SK-N-SH (cell line): ENCODE measurements around the gene UNKL. TPM values are rescaled to one million over a fixed set of nuclear protein-coding genes. Genes with fewer than 3 reads are reported as not detected.

Source experiments
- CTCF ChIA-PET: fragments of 300-600, 350-600 bp; formaldehyde crosslinking; extraction: SDS; loops from one replicate; lab custom pipeline; 2021; lab: Yijun Ruan, JAX
- POLR2A ChIA-PET: fragments of 350-600 bp; sonication (Branson Sonifier 250); formaldehyde crosslinking; extraction: SDS; loops from one replicate; lab custom pipeline; 2020; ENCODE audit warnings: antibody characterized with exemption, inconsistent platforms; lab: Yijun Ruan, JAX
- DNase-seq: peaks from one replicate; pipeline ENCODE4 v3.0.0; 2012
- H2AFZ ChIP-seq: fragments of 200-600 bp; sonication (generic); 2 replicates; pipeline ENCODE4 v1.8.1; 2016; ENCODE audit warnings: antibody characterized with exemption, mild to moderate bottlenecking, low read depth
- H3F3A ChIP-seq: fragments of 200-600 bp; sonication (generic); replicated peaks from 2 replicates; pipeline ENCODE3; 2016; ENCODE audit warnings: antibody characterized with exemption, mild to moderate bottlenecking; ENCODE audit not compliant: insufficient read depth
- H3K27ac ChIP-seq, 2 experiments: fragments of 200-500 bp in 1 of 2; fragments of 200-600 bp in 1 of 2; sonication (Bioruptor generic) in 1 of 2; sonication (generic), shearing (Covaris generic) in 1 of 2; 2 replicates each; pipeline versions ENCODE4 v1.5.1 to v1.6.1; 2014 to 2016; ENCODE audit warnings: low read depth in 2 of 2, inconsistent platforms in 1 of 2, low read length in 1 of 2, mild to moderate bottlenecking in 1 of 2, mixed read lengths in 1 of 2
- H3K27me3 ChIP-seq: fragments of 200-600 bp; sonication (generic), shearing (Covaris generic); 2 replicates; pipeline ENCODE4 v1.6.1; 2016; ENCODE audit warnings: mixed run types; ENCODE audit not compliant: insufficient read depth
- H3K36me3 ChIP-seq, 2 experiments: fragments of 200-500 bp in 1 of 2; fragments of 200-600 bp in 1 of 2; sonication (Bioruptor generic) in 1 of 2; sonication (generic) in 1 of 2; replicated peaks in 1 of 2; 2 replicates each; pipeline versions ENCODE3 to v1.5.1; 2014 to 2016; ENCODE audit warnings: low read length in 1 of 2, mild to moderate bottlenecking in 1 of 2; ENCODE audit not compliant: insufficient read depth in 2 of 2, control insufficient read depth in 1 of 2
- H3K4me1 ChIP-seq, 2 experiments: fragments of 200-500 bp in 1 of 2; fragments of 200-600 bp in 1 of 2; sonication (Bioruptor generic) in 1 of 2; sonication (generic), shearing (Covaris generic) in 1 of 2; 2 replicates each; pipeline versions ENCODE4 v1.5.1 to v1.6.1; 2014 to 2016; ENCODE audit warnings: low read depth in 1 of 2, low read length in 1 of 2, mixed run types in 1 of 2; ENCODE audit not compliant: insufficient read depth in 2 of 2, control insufficient read depth in 1 of 2
- H3K4me2 ChIP-seq: fragments of 200-600 bp; sonication (generic), shearing (Covaris generic); 2 replicates; pipeline ENCODE4 v1.6.1; 2017; ENCODE audit warnings: mixed run types
- H3K4me3 ChIP-seq, 2 experiments: fragments of 200-500 bp in 1 of 2; fragments of 200-600 bp in 1 of 2; sonication (Bioruptor generic) in 1 of 2; sonication (generic), shearing (Covaris generic) in 1 of 2; 2 replicates each; pipeline versions ENCODE4 v1.5.1 to v1.8.1; 2014 to 2016; ENCODE audit warnings: low read depth in 2 of 2, inconsistent platforms in 1 of 2, low read length in 1 of 2, mild to moderate bottlenecking in 1 of 2, mixed read lengths in 1 of 2, moderate library complexity in 1 of 2
- H3K79me2 ChIP-seq: fragments of 200-600 bp; sonication (generic); 2 replicates; pipeline ENCODE4 v1.8.1; 2017; ENCODE audit warnings: mild to moderate bottlenecking; ENCODE audit not compliant: insufficient read depth
- H3K9ac ChIP-seq: fragments of 200-600 bp; sonication (generic); 2 replicates; pipeline ENCODE4 v1.6.1; 2017; ENCODE audit warnings: mixed run types
- H3K9me2 ChIP-seq: fragments of 200-600 bp; sonication (generic); 2 replicates; pipeline ENCODE4 v1.6.1; 2017; ENCODE audit warnings: mixed run types
- H3K9me3 ChIP-seq: fragments of 200-600 bp; sonication (generic); 2 replicates; pipeline ENCODE4 v1.6.1; 2017; ENCODE audit warnings: mixed run types, mild to moderate bottlenecking, moderate library complexity
- H4K20me1 ChIP-seq: fragments of 200-600 bp; sonication (generic); 2 replicates; pipeline ENCODE4 v1.6.1; 2017; ENCODE audit warnings: mild to moderate bottlenecking, mixed run types; ENCODE audit not compliant: insufficient read depth
- EP300 ChIP-seq, 2 experiments: IDR thresholded peaks; 2 replicates each; pipeline versions ENCODE4 v1.4.0 to v1.6.1; 2012; ENCODE audit warnings: borderline replicate concordance in 1 of 2, low read depth in 1 of 2, low read length in 1 of 2
- EZH2phosphoT487 ChIP-seq: fragments of 200-600 bp; sonication (generic); IDR thresholded peaks from 2 replicates; pipeline ENCODE4 v1.6.1; 2017; ENCODE audit warnings: low read depth, mixed run types, mild to moderate bottlenecking, antibody characterized with exemption, moderate library complexity, borderline replicate concordance
- FOSL2 ChIP-seq: IDR thresholded peaks from 2 replicates; pipeline ENCODE4 v1.4.0; 2012; ENCODE audit warnings: low read depth, mild to moderate bottlenecking, moderate library complexity, borderline replicate concordance
- FOXJ3 ChIP-seq: sonication (generic); formaldehyde crosslinking; IDR thresholded peaks from 2 replicates; pipeline ENCODE4 v1.5.1; 2020; ENCODE audit warnings: mild to moderate bottlenecking, missing genetic modification reagents
- GABPA ChIP-seq: IDR thresholded peaks from 2 replicates; pipeline ENCODE4 v1.4.0; 2012; ENCODE audit warnings: low read depth, mild to moderate bottlenecking
- JUND ChIP-seq: IDR thresholded peaks from 2 replicates; pipeline ENCODE4 v1.4.0; 2012
- POLR2AphosphoS5 ChIP-seq: IDR thresholded peaks from 2 replicates; pipeline ENCODE4 v1.6.1; 2012; ENCODE audit warnings: low read depth, low read length
- RCOR1 ChIP-seq: fragments of 150-350 bp; IDR thresholded peaks from 2 replicates; pipeline ENCODE4 v1.6.1; 2017; ENCODE audit warnings: antibody characterized with exemption, low read length
- RFX5 ChIP-seq: IDR thresholded peaks from 2 replicates; pipeline ENCODE4 v1.6.1; 2012; ENCODE audit warnings: mild to moderate bottlenecking, improper control_type of control experiment, low read length
- SMC3 ChIP-seq: IDR thresholded peaks from 2 replicates; pipeline ENCODE4 v1.6.1; 2012; ENCODE audit warnings: low read depth, low read length, improper control_type of control experiment
- TEAD4 ChIP-seq: IDR thresholded peaks from 2 replicates; pipeline ENCODE4 v1.4.0; 2012; ENCODE audit warnings: mild to moderate bottlenecking, borderline replicate concordance; ENCODE audit not compliant: insufficient read depth
- YY1 ChIP-seq: IDR thresholded peaks from 2 replicates; pipeline ENCODE4 v1.4.0; 2012; ENCODE audit warnings: low read depth, mild to moderate bottlenecking
- WGBS: methylation state at CpG from one replicate; pipeline ENCODE4 v1.1.6; 2017; ENCODE audit warnings: low lambda C conversion rate; 5-methylcytosine and 5-hydroxymethylcytosine counted together
- polyA plus RNA-seq, 3 experiments: library from polyadenylated mRNA; depleted of rRNA; stranded (reverse); fragments of >200 nt; gene quantifications; 2 replicates each; pipeline ENCODE4 v1.2.3, GENCODE V29; 2012
- TF ChIP-seq, protein P1 (sequence below): IDR thresholded peaks from 2 replicates; pipeline ENCODE4 v1.4.0; 2012; ENCODE audit warnings: low read depth, borderline replicate concordance
- TF ChIP-seq, protein P2 (sequence below): IDR thresholded peaks from 2 replicates; pipeline ENCODE4 v1.4.0; 2012; ENCODE audit warnings: low read depth
- TF ChIP-seq, protein P3 (sequence below): fragments of 200-600 bp; sonication (generic); IDR thresholded peaks from 2 replicates; pipeline ENCODE4 v1.6.1; 2017; ENCODE audit warnings: antibody characterized with exemption, mild to moderate bottlenecking, moderate library complexity
- TF ChIP-seq, protein P4 (sequence below): fragments of 150-350 bp; IDR thresholded peaks from 2 replicates; pipeline ENCODE4 v1.6.1; 2016; ENCODE audit warnings: mild to moderate bottlenecking, low read depth, low read length
- TF ChIP-seq, protein P5 (sequence below): IDR thresholded peaks from 2 replicates; pipeline ENCODE4 v1.6.1; 2012; ENCODE audit warnings: mild to moderate bottlenecking, low read depth, low read length, moderate library complexity
- TF ChIP-seq, protein P6 (sequence below): IDR thresholded peaks from 2 replicates; pipeline ENCODE4 v1.4.0; 2012; ENCODE audit warnings: low read depth, borderline replicate concordance

UNKL gene
- polyA plus RNA-seq, 1 of the 3 experiments (the other 2 are of a cell fraction): 16.4 TPM

DNA sequence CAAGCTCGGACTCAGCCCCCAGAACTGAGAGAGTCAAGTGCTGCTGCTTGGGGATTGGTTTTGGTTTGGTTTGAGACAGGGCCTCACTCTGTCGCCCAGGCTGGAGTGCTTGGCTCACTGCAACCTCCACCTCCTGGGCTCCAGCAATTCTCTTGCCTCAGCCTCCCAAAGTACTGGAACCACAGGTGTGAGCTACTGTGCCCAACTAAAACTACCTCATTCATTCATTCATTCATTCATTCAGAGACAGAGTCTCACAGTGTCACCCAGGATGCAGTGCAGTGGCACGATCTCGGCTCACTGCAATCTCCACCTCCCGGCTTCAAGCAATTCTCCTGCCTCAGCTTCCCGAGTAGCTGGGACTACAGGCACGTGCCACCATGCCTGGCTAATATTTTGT is 24.7 kb downstream of the UNKL start (continued):
- TF ChIP-seq, protein P1, sequence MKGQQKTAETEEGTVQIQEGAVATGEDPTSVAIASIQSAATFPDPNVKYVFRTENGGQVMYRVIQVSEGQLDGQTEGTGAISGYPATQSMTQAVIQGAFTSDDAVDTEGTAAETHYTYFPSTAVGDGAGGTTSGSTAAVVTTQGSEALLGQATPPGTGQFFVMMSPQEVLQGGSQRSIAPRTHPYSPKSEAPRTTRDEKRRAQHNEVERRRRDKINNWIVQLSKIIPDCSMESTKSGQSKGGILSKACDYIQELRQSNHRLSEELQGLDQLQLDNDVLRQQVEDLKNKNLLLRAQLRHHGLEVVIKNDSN: no peak
- TF ChIP-seq RCOR1 (no peak), YY1 (no peak), JUND (no peak), SMC3 (no peak), GABPA (no peak), RFX5 (no peak)
- TF ChIP-seq, protein P2, sequence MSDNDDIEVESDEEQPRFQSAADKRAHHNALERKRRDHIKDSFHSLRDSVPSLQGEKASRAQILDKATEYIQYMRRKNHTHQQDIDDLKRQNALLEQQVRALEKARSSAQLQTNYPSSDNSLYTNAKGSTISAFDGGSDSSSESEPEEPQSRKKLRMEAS: no peak

DNA sequence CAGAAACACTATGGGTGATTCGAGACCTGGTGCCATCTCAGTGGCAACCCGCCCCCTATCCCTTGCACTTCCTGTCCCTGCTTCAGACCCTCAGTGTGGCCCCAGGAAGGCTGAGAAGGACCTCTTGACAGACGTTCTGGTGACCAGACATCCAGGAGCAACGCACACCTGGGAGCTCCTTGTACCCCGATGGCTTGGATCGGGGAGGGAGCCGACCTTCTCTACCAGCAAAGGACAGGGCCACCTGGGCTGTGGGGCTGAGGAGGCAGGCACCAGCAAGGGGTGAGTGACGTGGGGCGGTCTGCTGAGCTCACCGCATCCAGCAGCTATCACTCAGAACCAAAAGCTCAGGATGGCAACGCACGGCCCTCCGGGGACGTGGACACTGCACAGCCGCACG is 27.2 kb downstream of the UNKL start:
- H2AFZ ChIP-seq: no peak overlapping the region
- no peak for DNase-seq
- no peaks in the 10 kb centered on the region for H3K4me1 ChIP-seq
- H4K20me1 ChIP-seq: no peaks in the 10 kb centered on the region
- ChIA-PET POLR2A (interaction anchor here (0.6 kb wide), 1 partner anchor 21 kb away, joined by 3 read pairs; no protein-coding TSS in a partner anchor), CTCF (interaction anchor here (1.0 kb wide), 1 partner anchor 8 kb away, joined by 3 read pairs; no protein-coding TSS in a partner anchor)
- no peaks in the 10 kb centered on the region for H3K9me3 ChIP-seq
- H3F3A ChIP-seq: no peaks in the 10 kb centered on the region
- H3K4me2 ChIP-seq: no peak overlapping the region
- peaks cover 0 to 6% of the 10 kb centered on the region in 2 experiments for H3K36me3 ChIP-seq
- no peaks in the 10 kb centered on the region for H3K79me2 ChIP-seq
- no peak overlapping the region for H3K4me3 ChIP-seq
- H3K27ac ChIP-seq: no peak overlapping the region
- H3K27me3 ChIP-seq: no peaks in the 10 kb centered on the region
- WGBS: 96% methylated on average over 9 of the region's 16 CpGs
- TF ChIP-seq FOXJ3 (CRISPR knock-in tag) (no peak), EP300 (IDR thresholded peaks at IDR 0.05; ENCODE audit: borderline replicate concordance in 1 of 2, low read depth in 1 of 2, low read length in 1 of 2) (no peak), FOSL2 (no peak), SMC3 (no peak), TEAD4 (no peak), POLR2AphosphoS5 (no peak), EZH2phosphoT487 (no peak)
- TF ChIP-seq, protein P3, sequence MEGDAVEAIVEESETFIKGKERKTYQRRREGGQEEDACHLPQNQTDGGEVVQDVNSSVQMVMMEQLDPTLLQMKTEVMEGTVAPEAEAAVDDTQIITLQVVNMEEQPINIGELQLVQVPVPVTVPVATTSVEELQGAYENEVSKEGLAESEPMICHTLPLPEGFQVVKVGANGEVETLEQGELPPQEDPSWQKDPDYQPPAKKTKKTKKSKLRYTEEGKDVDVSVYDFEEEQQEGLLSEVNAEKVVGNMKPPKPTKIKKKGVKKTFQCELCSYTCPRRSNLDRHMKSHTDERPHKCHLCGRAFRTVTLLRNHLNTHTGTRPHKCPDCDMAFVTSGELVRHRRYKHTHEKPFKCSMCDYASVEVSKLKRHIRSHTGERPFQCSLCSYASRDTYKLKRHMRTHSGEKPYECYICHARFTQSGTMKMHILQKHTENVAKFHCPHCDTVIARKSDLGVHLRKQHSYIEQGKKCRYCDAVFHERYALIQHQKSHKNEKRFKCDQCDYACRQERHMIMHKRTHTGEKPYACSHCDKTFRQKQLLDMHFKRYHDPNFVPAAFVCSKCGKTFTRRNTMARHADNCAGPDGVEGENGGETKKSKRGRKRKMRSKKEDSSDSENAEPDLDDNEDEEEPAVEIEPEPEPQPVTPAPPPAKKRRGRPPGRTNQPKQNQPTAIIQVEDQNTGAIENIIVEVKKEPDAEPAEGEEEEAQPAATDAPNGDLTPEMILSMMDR: no peak
- TF ChIP-seq, protein P4, sequence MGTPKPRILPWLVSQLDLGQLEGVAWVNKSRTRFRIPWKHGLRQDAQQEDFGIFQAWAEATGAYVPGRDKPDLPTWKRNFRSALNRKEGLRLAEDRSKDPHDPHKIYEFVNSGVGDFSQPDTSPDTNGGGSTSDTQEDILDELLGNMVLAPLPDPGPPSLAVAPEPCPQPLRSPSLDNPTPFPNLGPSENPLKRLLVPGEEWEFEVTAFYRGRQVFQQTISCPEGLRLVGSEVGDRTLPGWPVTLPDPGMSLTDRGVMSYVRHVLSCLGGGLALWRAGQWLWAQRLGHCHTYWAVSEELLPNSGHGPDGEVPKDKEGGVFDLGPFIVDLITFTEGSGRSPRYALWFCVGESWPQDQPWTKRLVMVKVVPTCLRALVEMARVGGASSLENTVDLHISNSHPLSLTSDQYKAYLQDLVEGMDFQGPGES: no peak
- TF ChIP-seq, protein P2: no peak
- TF ChIP-seq, protein P1: no peak
- TF ChIP-seq, protein P5, sequence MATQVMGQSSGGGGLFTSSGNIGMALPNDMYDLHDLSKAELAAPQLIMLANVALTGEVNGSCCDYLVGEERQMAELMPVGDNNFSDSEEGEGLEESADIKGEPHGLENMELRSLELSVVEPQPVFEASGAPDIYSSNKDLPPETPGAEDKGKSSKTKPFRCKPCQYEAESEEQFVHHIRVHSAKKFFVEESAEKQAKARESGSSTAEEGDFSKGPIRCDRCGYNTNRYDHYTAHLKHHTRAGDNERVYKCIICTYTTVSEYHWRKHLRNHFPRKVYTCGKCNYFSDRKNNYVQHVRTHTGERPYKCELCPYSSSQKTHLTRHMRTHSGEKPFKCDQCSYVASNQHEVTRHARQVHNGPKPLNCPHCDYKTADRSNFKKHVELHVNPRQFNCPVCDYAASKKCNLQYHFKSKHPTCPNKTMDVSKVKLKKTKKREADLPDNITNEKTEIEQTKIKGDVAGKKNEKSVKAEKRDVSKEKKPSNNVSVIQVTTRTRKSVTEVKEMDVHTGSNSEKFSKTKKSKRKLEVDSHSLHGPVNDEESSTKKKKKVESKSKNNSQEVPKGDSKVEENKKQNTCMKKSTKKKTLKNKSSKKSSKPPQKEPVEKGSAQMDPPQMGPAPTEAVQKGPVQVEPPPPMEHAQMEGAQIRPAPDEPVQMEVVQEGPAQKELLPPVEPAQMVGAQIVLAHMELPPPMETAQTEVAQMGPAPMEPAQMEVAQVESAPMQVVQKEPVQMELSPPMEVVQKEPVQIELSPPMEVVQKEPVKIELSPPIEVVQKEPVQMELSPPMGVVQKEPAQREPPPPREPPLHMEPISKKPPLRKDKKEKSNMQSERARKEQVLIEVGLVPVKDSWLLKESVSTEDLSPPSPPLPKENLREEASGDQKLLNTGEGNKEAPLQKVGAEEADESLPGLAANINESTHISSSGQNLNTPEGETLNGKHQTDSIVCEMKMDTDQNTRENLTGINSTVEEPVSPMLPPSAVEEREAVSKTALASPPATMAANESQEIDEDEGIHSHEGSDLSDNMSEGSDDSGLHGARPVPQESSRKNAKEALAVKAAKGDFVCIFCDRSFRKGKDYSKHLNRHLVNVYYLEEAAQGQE: no peak
- TF ChIP-seq, protein P6, sequence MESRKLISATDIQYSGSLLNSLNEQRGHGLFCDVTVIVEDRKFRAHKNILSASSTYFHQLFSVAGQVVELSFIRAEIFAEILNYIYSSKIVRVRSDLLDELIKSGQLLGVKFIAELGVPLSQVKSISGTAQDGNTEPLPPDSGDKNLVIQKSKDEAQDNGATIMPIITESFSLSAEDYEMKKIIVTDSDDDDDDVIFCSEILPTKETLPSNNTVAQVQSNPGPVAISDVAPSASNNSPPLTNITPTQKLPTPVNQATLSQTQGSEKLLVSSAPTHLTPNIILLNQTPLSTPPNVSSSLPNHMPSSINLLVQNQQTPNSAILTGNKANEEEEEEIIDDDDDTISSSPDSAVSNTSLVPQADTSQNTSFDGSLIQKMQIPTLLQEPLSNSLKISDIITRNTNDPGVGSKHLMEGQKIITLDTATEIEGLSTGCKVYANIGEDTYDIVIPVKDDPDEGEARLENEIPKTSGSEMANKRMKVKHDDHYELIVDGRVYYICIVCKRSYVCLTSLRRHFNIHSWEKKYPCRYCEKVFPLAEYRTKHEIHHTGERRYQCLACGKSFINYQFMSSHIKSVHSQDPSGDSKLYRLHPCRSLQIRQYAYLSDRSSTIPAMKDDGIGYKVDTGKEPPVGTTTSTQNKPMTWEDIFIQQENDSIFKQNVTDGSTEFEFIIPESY: no peak
- TF ChIP-seq, all 33 proteins: peak for 0
- Histone ChIP-seq H3K9me2 (no peaks in the 10 kb centered on the region), H3K9ac (no peak overlapping the region)
